H1 (cell line): ENCODE data around the gene MOSMO. TPM values are rescaled to one million over a fixed set of nuclear protein-coding genes. Genes with fewer than 3 reads are reported as not detected.

Experiments used
- CTCF ChIA-PET: fragments of 300-600 bp; sonication (Branson Sonifier 250); formaldehyde crosslinking; loops from one replicate; lab custom pipeline; 2021; ENCODE audit not compliant: partially characterized antibody; lab: Charles Lee
- POLR2A ChIA-PET: fragments of 300-600 bp; sonication (Branson Sonifier 250); formaldehyde crosslinking; loops from one replicate; lab custom pipeline; 2021; ENCODE audit warnings: inconsistent platforms; ENCODE audit not compliant: partially characterized antibody; lab: Charles Lee
- DNase-seq, 2 experiments: peaks; one replicate each; pipeline versions ENCODE4 v3.0.0 to v3.0.0-alpha.2; 2010 to 2022; ENCODE audit warnings: low spot score in 2 of 2, low read depth in 1 of 2, mixed read lengths in 1 of 2
- FAIRE-seq: peaks from 2 replicates; lab custom pipeline; 2011; peaks lifted over from hg19 to GRCh38; lab: Jason Lieb, UNC
- H2AFZ ChIP-seq: 2 replicates; pipeline ENCODE4 v1.8.1; 2012; ENCODE audit warnings: low read length, inconsistent platforms
- H2AK5ac ChIP-seq: 2 replicates; pipeline ENCODE4 v1.6.1; 2013; ENCODE audit warnings: low read depth, low read length
- H2BK120ac ChIP-seq: replicated peaks from 2 replicates; pipeline ENCODE3; 2013; ENCODE audit warnings: low read depth, low read length, inconsistent platforms
- H2BK12ac ChIP-seq: 2 replicates; pipeline ENCODE4 v1.6.1; 2013; ENCODE audit warnings: low read depth, low read length
- H2BK15ac ChIP-seq: 2 replicates; pipeline ENCODE4 v1.6.1; 2013; ENCODE audit warnings: low read length
- H2BK20ac ChIP-seq: 2 replicates; pipeline ENCODE4 v1.6.1; 2013; ENCODE audit warnings: low read length
- H2BK5ac ChIP-seq: 2 replicates; pipeline ENCODE4 v1.6.1; 2013; ENCODE audit warnings: low read depth, low read length
- H3K14ac ChIP-seq: 2 replicates; pipeline ENCODE4 v1.6.1; 2013; ENCODE audit warnings: inconsistent platforms; ENCODE audit not compliant: insufficient read length
- H3K18ac ChIP-seq: 2 replicates; pipeline ENCODE4 v1.6.1; 2013; ENCODE audit warnings: low read length; ENCODE audit errors: extremely low read depth
- H3K23ac ChIP-seq: 2 replicates; pipeline ENCODE4 v1.6.1; 2013; ENCODE audit warnings: inconsistent platforms; ENCODE audit not compliant: insufficient read length
- H3K23me2 ChIP-seq: 2 replicates; pipeline ENCODE4 v1.6.1; 2013; ENCODE audit warnings: low read depth, low read length
- H3K27ac ChIP-seq: 2 replicates; pipeline ENCODE4 v1.6.1; 2011; ENCODE audit warnings: low read depth, low read length, inconsistent platforms
- H3K27me3 ChIP-seq, 4 experiments: replicated peaks in 1 of 4; 1 replicate in 1 of 4; 2 replicates in 3 of 4; pipeline versions ENCODE4 v1.6.1 to v1.8.1; 2011 to 2013; ENCODE audit warnings: low read length in 3 of 4, mild to moderate bottlenecking in 3 of 4, inconsistent platforms in 2 of 4, mixed read lengths in 2 of 4, moderate library complexity in 1 of 4; ENCODE audit not compliant: control insufficient read depth in 3 of 4, insufficient read depth in 3 of 4; ENCODE audit errors: extremely low read depth in 1 of 4
- H3K36me3 ChIP-seq, 4 experiments: 2 replicates each; pipeline versions ENCODE4 v1.6.1 to v1.8.1; 2011 to 2013; ENCODE audit warnings: mild to moderate bottlenecking in 4 of 4, low read length in 3 of 4, moderate library complexity in 2 of 4, control low read depth in 1 of 4, inconsistent platforms in 1 of 4; ENCODE audit not compliant: insufficient read depth in 4 of 4, control insufficient read depth in 2 of 4
- H3K4ac ChIP-seq: replicated peaks from 2 replicates; pipeline ENCODE3; 2013; ENCODE audit warnings: low read length, low read depth, mixed read lengths, inconsistent platforms; ENCODE audit not compliant: insufficient read length
- H3K4me1 ChIP-seq, 4 experiments: replicated peaks in 1 of 4; 1 replicate in 1 of 4; 2 replicates in 3 of 4; pipeline versions ENCODE4 v1.6.1 to v1.8.1; 2011 to 2013; ENCODE audit warnings: low read length in 3 of 4, inconsistent platforms in 2 of 4, mixed read lengths in 1 of 4; ENCODE audit not compliant: insufficient read depth in 4 of 4, control insufficient read depth in 3 of 4
- H3K4me2 ChIP-seq, 2 experiments: 2 replicates each; pipeline versions ENCODE4 v1.6.1 to v1.8.1; 2011 to 2013; ENCODE audit warnings: low read depth in 2 of 2, low read length in 2 of 2, control low read depth in 1 of 2, inconsistent platforms in 1 of 2, mild to moderate bottlenecking in 1 of 2; ENCODE audit not compliant: insufficient read depth in 1 of 2
- H3K4me3 ChIP-seq, 4 experiments: fragments of 200-600, 300-600 bp in 1 of 4; sonication (generic), shearing (Covaris generic), sonication (Bioruptor Twin) in 1 of 4; 2 replicates each; pipeline versions ENCODE4 v1.5.1 to v1.8.1; 2011 to 2016; ENCODE audit warnings: low read length in 4 of 4, low read depth in 3 of 4, control low read depth in 2 of 4, inconsistent platforms in 2 of 4, mild to moderate bottlenecking in 2 of 4, mixed read lengths in 1 of 4, moderate library complexity in 1 of 4; ENCODE audit not compliant: insufficient read depth in 2 of 4; ENCODE audit errors: extremely low read depth in 1 of 4
- H3K56ac ChIP-seq: replicated peaks from 2 replicates; pipeline ENCODE3; 2013; ENCODE audit warnings: low read depth, mild to moderate bottlenecking, mixed read lengths, low read length, inconsistent platforms; ENCODE audit not compliant: insufficient read length
- H3K79me1 ChIP-seq: 2 replicates; pipeline ENCODE4 v1.6.1; 2013; ENCODE audit warnings: low read depth, low read length, control low read depth
- H3K79me2 ChIP-seq, 2 experiments: 2 replicates each; pipeline versions ENCODE4 v1.6.1 to v1.8.1; 2012 to 2013; ENCODE audit warnings: low read length in 2 of 2, mild to moderate bottlenecking in 2 of 2, inconsistent platforms in 1 of 2; ENCODE audit not compliant: insufficient read depth in 2 of 2, control insufficient read depth in 1 of 2
- H3K9ac ChIP-seq, 4 experiments: replicated peaks in 1 of 4; 1 replicate in 1 of 4; 2 replicates in 3 of 4; pipeline versions ENCODE4 v1.6.1 to v1.8.1; 2011 to 2013; ENCODE audit warnings: low read depth in 3 of 4, low read length in 3 of 4, control low read depth in 2 of 4, mild to moderate bottlenecking in 2 of 4, moderate library complexity in 2 of 4, inconsistent platforms in 1 of 4; ENCODE audit errors: extremely low read depth in 1 of 4
- H3K9me3 ChIP-seq, 2 experiments: 2 replicates each; pipeline versions ENCODE4 v1.6.1 to v1.8.1; 2012 to 2013; ENCODE audit warnings: mild to moderate bottlenecking in 2 of 2, moderate library complexity in 2 of 2, control low read depth in 1 of 2, inconsistent platforms in 1 of 2, low read depth in 1 of 2, low read length in 1 of 2, mixed read lengths in 1 of 2; ENCODE audit not compliant: insufficient read depth in 2 of 2
- H4K20me1 ChIP-seq, 2 experiments: replicated peaks in 1 of 2; 2 replicates each; pipeline versions ENCODE3 to v1.8.1; 2011 to 2013; ENCODE audit warnings: inconsistent platforms in 2 of 2, low read length in 2 of 2, mild to moderate bottlenecking in 1 of 2; ENCODE audit not compliant: insufficient read depth in 2 of 2, control insufficient read depth in 1 of 2
- H4K5ac ChIP-seq: 2 replicates; pipeline ENCODE4 v1.6.1; 2013; ENCODE audit warnings: low read length, low read depth, mixed read lengths, inconsistent platforms; ENCODE audit not compliant: insufficient read length
- H4K8ac ChIP-seq: 2 replicates; pipeline ENCODE4 v1.8.0; 2013; ENCODE audit warnings: mild to moderate bottlenecking, moderate library complexity, low read length, inconsistent platforms; ENCODE audit not compliant: insufficient read depth; ENCODE audit errors: extremely low read depth
- H4K91ac ChIP-seq: replicated peaks from 2 replicates; pipeline ENCODE3; 2013; ENCODE audit warnings: low read length, mixed read lengths, inconsistent platforms; ENCODE audit not compliant: insufficient read length
- ATF3 ChIP-seq: IDR thresholded peaks from 2 replicates; pipeline ENCODE4 v1.6.1; 2011; ENCODE audit warnings: low read depth, mild to moderate bottlenecking, low read length; ENCODE audit not compliant: insufficient read depth
- BRCA1 ChIP-seq: IDR thresholded peaks from 2 replicates; pipeline ENCODE4 v1.6.1; 2012; ENCODE audit warnings: low read depth, low read length, improper control_type of control experiment
- CBX5 ChIP-seq: fragments of 300-800, 300-1000 bp; sonication (generic); IDR thresholded peaks from 2 replicates; pipeline ENCODE4 v1.7.1; 2016; ENCODE audit warnings: antibody characterized with exemption, low read length, low read depth
- NRF1 ChIP-seq: IDR thresholded peaks from 2 replicates; pipeline ENCODE4 v1.6.1; 2011; ENCODE audit warnings: mild to moderate bottlenecking, low read depth, low read length, improper control_type of control experiment
- POLR2AphosphoS5 ChIP-seq: IDR thresholded peaks from 2 replicates; pipeline ENCODE4 v1.6.1; 2011; ENCODE audit warnings: low read depth, low read length
- RXRA ChIP-seq: IDR thresholded peaks from 2 replicates; pipeline ENCODE4 v1.6.1; 2011; ENCODE audit warnings: low read depth, mild to moderate bottlenecking, low read length, moderate library complexity; ENCODE audit not compliant: insufficient read depth
- SIRT6 ChIP-seq: IDR thresholded peaks from one replicate; pipeline ENCODE4 v1.7.1; 2012; ENCODE audit warnings: low read length, inconsistent platforms
- SP1 ChIP-seq: IDR thresholded peaks from 2 replicates; pipeline ENCODE4 v1.6.1; 2011; ENCODE audit warnings: low read depth, low read length
- SUZ12 ChIP-seq: fragments of 200-600 bp; sonication (generic); IDR thresholded peaks from 2 replicates; pipeline ENCODE4 v1.6.1; 2012; ENCODE audit warnings: mild to moderate bottlenecking, inconsistent platforms, low read length, moderate library complexity, mixed read lengths
- TAF1 ChIP-seq: IDR thresholded peaks from 2 replicates; pipeline ENCODE4 v1.6.1; 2011; ENCODE audit warnings: mild to moderate bottlenecking, low read depth, low read length
- YY1 ChIP-seq: IDR thresholded peaks from 2 replicates; pipeline ENCODE4 v1.6.1; 2011; ENCODE audit warnings: low read depth, mild to moderate bottlenecking, low read length
- ZNF274 ChIP-seq: IDR thresholded peaks from 2 replicates; pipeline ENCODE4 v1.7.0; 2012; ENCODE audit warnings: low read length, borderline replicate concordance; ENCODE audit errors: extremely low read depth
- WGBS, 2 experiments: shearing (Covaris generic) in 1 of 2; methylation state at CpG; one replicate each; pipeline versions ENCODE4 v1.1.6 to v1.1.7; 2013 to 2015; ENCODE audit warnings: low lambda C conversion rate in 2 of 2, mixed read lengths in 2 of 2, inconsistent platforms in 1 of 2, low coverage in 1 of 2, missing lambda C conversion rate in 1 of 2; ENCODE audit not compliant: insufficient replicate concordance in 2 of 2, insufficient coverage in 1 of 2, insufficient read length in 1 of 2; ENCODE audit errors: extremely low coverage in 1 of 2, missing lambda C conversion rate in 1 of 2; 5-methylcytosine and 5-hydroxymethylcytosine counted together
- polyA plus RNA-seq, 7 experiments: library from polyadenylated mRNA; depleted of rRNA in 3 of 7; stranded (reverse) in 5 of 7; unstranded in 2 of 7; fragments of >200 nt in 5 of 7; fragments of 200-250 nt in 2 of 7; gene quantifications; 1 replicate in 5 of 7; 2 replicates in 1 of 7; 4 replicates in 1 of 7; pipeline versions ENCODE4 v1.2.1 to v1.2.3, GENCODE V29; 2011 to 2013; ENCODE audit warnings: missing spikeins in 2 of 7, mixed read lengths in 2 of 7
- total RNA-seq: library from RNA; stranded (reverse); fragmentation: NEBNext Ultra II Directional; extraction: Animal tissue kit (Norgen Biotek cat#: 25700); gene quantifications from 2 replicates; pipeline ENCODE4 v1.2.1, GENCODE V29; 2021
- TF ChIP-seq, protein P1 (sequence below): IDR thresholded peaks from 2 replicates; pipeline ENCODE4 v1.6.1; 2012; ENCODE audit warnings: inconsistent platforms
- TF ChIP-seq, protein P2 (sequence below): IDR thresholded peaks from 2 replicates; pipeline ENCODE4 v1.6.1; 2012; ENCODE audit warnings: inconsistent platforms

Gene MOSMO
- total and polyA plus RNA-seq, 2 of the 8 experiments (the other 6 are each of a cell fraction or from before 2014, with no cell fraction given), result 8.6 to 14.8 TPM

GRCh38 chr16:21980032-21980431 is 27.9 kb upstream of the MOSMO start:
- Histone ChIP-seq H2BK15ac (no peak overlapping the region), H3K79me2 (no peaks in the 10 kb centered on the region)
- no peak for TF ChIP-seq YY1
- TF ChIP-seq RXRA, result no peak
- no peak for TF ChIP-seq NRF1
- TF ChIP-seq SIRT6, result no peak
- TF ChIP-seq ATF3, result no peak
- TF ChIP-seq SUZ12, result no peak
- TF ChIP-seq SP1, result no peak
- no peak for TF ChIP-seq BRCA1
- no peak for TF ChIP-seq CBX5
- TF ChIP-seq, protein P1, sequence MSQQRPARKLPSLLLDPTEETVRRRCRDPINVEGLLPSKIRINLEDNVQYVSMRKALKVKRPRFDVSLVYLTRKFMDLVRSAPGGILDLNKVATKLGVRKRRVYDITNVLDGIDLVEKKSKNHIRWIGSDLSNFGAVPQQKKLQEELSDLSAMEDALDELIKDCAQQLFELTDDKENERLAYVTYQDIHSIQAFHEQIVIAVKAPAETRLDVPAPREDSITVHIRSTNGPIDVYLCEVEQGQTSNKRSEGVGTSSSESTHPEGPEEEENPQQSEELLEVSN, result no peak
- no peak for TF ChIP-seq POLR2AphosphoS5
- TF ChIP-seq, protein P2, sequence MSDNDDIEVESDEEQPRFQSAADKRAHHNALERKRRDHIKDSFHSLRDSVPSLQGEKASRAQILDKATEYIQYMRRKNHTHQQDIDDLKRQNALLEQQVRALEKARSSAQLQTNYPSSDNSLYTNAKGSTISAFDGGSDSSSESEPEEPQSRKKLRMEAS, result no peak
- no peak for TF ChIP-seq TAF1
- TF ChIP-seq ZNF274, result no peak

More at GRCh38 chr16:21980032-21980431, 27.9 kb upstream of the MOSMO start:
- no peak overlapping the region for H2BK12ac ChIP-seq
- FAIRE-seq, result no peak
- no peaks in the 10 kb centered on the region for H3K9me3 ChIP-seq
- peaks cover 0 to 2% of the 10 kb centered on the region in 2 experiments for H4K20me1 ChIP-seq
- no peaks in the 10 kb centered on the region for H3K4me1 ChIP-seq
- H4K8ac ChIP-seq, result no peak overlapping the region
- H3K9ac ChIP-seq, result no peak overlapping the region
- no peak overlapping the region for H3K4me2 ChIP-seq
- ChIA-PET POLR2A (interaction anchor here (0.8 to 1.6 kb wide), 4 partner anchors 12 to 26 kb away, joined by 3 to 5 read pairs (median 4); partner anchors contain the start of gene UQCRC2), CTCF (interaction anchor here (0.8 to 2.5 kb wide), 5 partner anchors 18 to 208 kb away, joined by 3 to 16 read pairs (median 3); no protein-coding TSS in a partner anchor)
- no peak overlapping the region for H2BK5ac ChIP-seq
- H3K4me3 ChIP-seq, result no peak overlapping the region
- H3K56ac ChIP-seq, result no peak overlapping the region
- 90% methylated on average over 4 of the region's 4 CpGs; no CpG with 5 or more reads in 1 of the 2 experiments for WGBS, 2 experiments
- no peak overlapping the region for H3K27ac ChIP-seq
- no peak overlapping the region for H3K14ac ChIP-seq
- H3K4ac ChIP-seq, result no peak overlapping the region
- H4K5ac ChIP-seq, result no peak overlapping the region
- no peak overlapping the region for H4K91ac ChIP-seq
- no peak overlapping the region for H3K18ac ChIP-seq
- no peaks in the 10 kb centered on the region; the same call in 1 of the 2 replicates for H3K79me1 ChIP-seq
- H3K36me3 ChIP-seq, result peaks cover 27 to 86% (median 72%) of the 10 kb centered on the region in 4 experiments
- no peak overlapping the region for H3K23ac ChIP-seq
- no peak overlapping the region for H2AK5ac ChIP-seq
- no peaks in the 10 kb centered on the region for H3K27me3 ChIP-seq
- H2BK120ac ChIP-seq, result no peak overlapping the region
- DNase-seq, result no peak
- no peak overlapping the region for H2AFZ ChIP-seq
- no peaks in the 10 kb centered on the region for H3K23me2 ChIP-seq
- no peak overlapping the region for H2BK20ac ChIP-seq
